A549 (cell line): ENCODE results near the gene PRSS53. TPM values are rescaled to one million over a fixed set of nuclear protein-coding genes. Genes with fewer than 3 reads are reported as not detected.

ENCODE experiments used
- ATAC-seq, 2 experiments: fragments of 200-7000 bp in 1 of 2; fragments of >200 bp in 1 of 2; cut with Nextera tagmentation in 1 of 2; cut with Tn5 transposase in 1 of 2; 3 replicates each; pipeline versions ENCODE4 v1.8.0 to v1.9.1; 2018 to 2020; ENCODE audit warnings: mild to moderate bottlenecking in 1 of 2, moderate library complexity in 1 of 2
- CTCF ChIA-PET: fragments of 300-600 bp; sonication (Branson Sonifier 250); formaldehyde crosslinking; extraction: SDS; loops from one replicate; lab custom pipeline; 2021; ENCODE audit warnings: antibody characterized with exemption, inconsistent platforms; lab: Yijun Ruan, JAX
- POLR2A ChIA-PET: fragments of 350-600 bp; formaldehyde crosslinking; extraction: SDS; loops from one replicate; lab custom pipeline; 2021; ENCODE audit warnings: antibody characterized with exemption, inconsistent platforms; lab: Yijun Ruan, JAX
- DNase-seq, 2 experiments: peaks; one replicate each; pipeline versions ENCODE4 v3.0.0 to v3.0.0-alpha.2; 2011 to 2016; ENCODE audit warnings: low read depth in 1 of 2, low spot score in 1 of 2
- FAIRE-seq: peaks from 2 replicates; lab custom pipeline; 2011; peaks lifted over from hg19 to GRCh38; lab: Jason Lieb, UNC
- H3K27ac ChIP-seq, 2 experiments: fragments of >200 bp; sonication (Bioruptor Twin); formaldehyde crosslinking; 3 replicates each; pipeline ENCODE4 v1.5.1; 2016 to 2017
- H3K4me1 ChIP-seq: fragments of >200 bp; sonication (Bioruptor Twin); formaldehyde crosslinking; 3 replicates; pipeline ENCODE4 v1.6.1; 2016
- H3K4me2 ChIP-seq: fragments of >200 bp; sonication (Bioruptor Twin); formaldehyde crosslinking; 3 replicates; pipeline ENCODE4 v1.6.1; 2016
- H3K4me3 ChIP-seq: fragments of >200 bp; sonication (Bioruptor Twin); formaldehyde crosslinking; 3 replicates; pipeline ENCODE4 v1.5.1; 2016
- H3K9me3 ChIP-seq: fragments of >200 bp; sonication (Bioruptor Twin); formaldehyde crosslinking; 3 replicates; pipeline ENCODE4 v1.6.1; 2016
- CHD4 ChIP-seq: fragments of 200-600 bp; sonication (generic); IDR thresholded peaks from 2 replicates; pipeline ENCODE4 v1.6.1; 2016; ENCODE audit warnings: antibody characterized with exemption, mild to moderate bottlenecking, borderline replicate concordance
- EHF ChIP-seq: fragments of 250-450 bp; sonication (Bioruptor Pico); IDR thresholded peaks from 2 replicates; pipeline ENCODE4 v1.5.0; 2020; ENCODE audit warnings: mild to moderate bottlenecking
- ESRRA ChIP-seq: fragments of 150-350 bp; IDR thresholded peaks from 2 replicates; pipeline ENCODE4 v1.6.1; 2014; ENCODE audit warnings: mild to moderate bottlenecking, low read length, borderline replicate concordance
- FOSL2 ChIP-seq, 2 experiments: fragments of 450-650 bp in 1 of 2; fragments of >200 bp in 1 of 2; sonication (Bioruptor Twin) in 1 of 2; formaldehyde crosslinking; IDR thresholded peaks; 2 replicates each; pipeline versions ENCODE4 v1.5.0 to v1.6.1; 2016 to 2020; ENCODE audit warnings: mild to moderate bottlenecking in 1 of 2, moderate library complexity in 1 of 2
- HDAC2 ChIP-seq: fragments of 200-600 bp; sonication (generic); IDR thresholded peaks from 2 replicates; pipeline ENCODE4 v1.6.1; 2016
- HOXA7 ChIP-seq: fragments of 250-450 bp; sonication (Bioruptor Pico); IDR thresholded peaks from 2 replicates; pipeline ENCODE4 v1.5.0; 2020; ENCODE audit warnings: mild to moderate bottlenecking, moderate library complexity
- HOXB5 ChIP-seq: fragments of 250-450 bp; sonication (Bioruptor Pico); IDR thresholded peaks from 2 replicates; pipeline ENCODE4 v1.5.0; 2020; ENCODE audit warnings: mild to moderate bottlenecking, moderate library complexity
- JUNB ChIP-seq: fragments of >200 bp; sonication (Bioruptor Twin); formaldehyde crosslinking; IDR thresholded peaks from 2 replicates; pipeline ENCODE4 v1.6.1; 2016
- MAZ ChIP-seq: fragments of 150-350 bp; IDR thresholded peaks from 2 replicates; pipeline ENCODE4 v1.6.1; 2014; ENCODE audit warnings: antibody characterized with exemption, low read depth, low read length, borderline replicate concordance
- MYC ChIP-seq: IDR thresholded peaks from 2 replicates; pipeline ENCODE4 v1.6.1; 2012; ENCODE audit warnings: mild to moderate bottlenecking, inconsistent platforms, low read length, improper control_type of control experiment, borderline replicate concordance
- NPAS2 ChIP-seq: fragments of 250-450 bp; sonication (Bioruptor Pico); IDR thresholded peaks from 2 replicates; pipeline ENCODE4 v1.8.0; 2022; ENCODE audit warnings: mild to moderate bottlenecking, moderate library complexity, borderline replicate concordance
- RNF2 ChIP-seq: fragments of 200-600 bp; sonication (generic); IDR thresholded peaks from 2 replicates; pipeline ENCODE4 v1.6.1; 2016; ENCODE audit warnings: low read depth, mild to moderate bottlenecking, antibody characterized with exemption, moderate library complexity, borderline replicate concordance
- SMC3 ChIP-seq: fragments of >200 bp; sonication (Bioruptor Twin); formaldehyde crosslinking; IDR thresholded peaks from 3 replicates; pipeline ENCODE4 v1.6.1; 2018; ENCODE audit warnings: inconsistent platforms
- TFCP2L1 ChIP-seq: fragments of 250-450 bp; sonication (Bioruptor Pico); IDR thresholded peaks from 2 replicates; pipeline ENCODE4 v1.5.0; 2021; ENCODE audit warnings: mild to moderate bottlenecking
- TP53 ChIP-seq: fragments of 250-450 bp; sonication (Bioruptor Pico); IDR thresholded peaks from 2 replicates; pipeline ENCODE4 v1.5.0; 2021; ENCODE audit warnings: mild to moderate bottlenecking, moderate library complexity
- ZFP36 ChIP-seq: fragments of 450-650 bp; IDR thresholded peaks from 2 replicates; pipeline ENCODE4 v1.6.1; 2014; ENCODE audit warnings: borderline replicate concordance; ENCODE audit not compliant: partially characterized antibody
- ZNF302 ChIP-seq: fragments of 250-450 bp; sonication (Bioruptor Pico); IDR thresholded peaks from 2 replicates; pipeline ENCODE4 v1.9.0; 2021; ENCODE audit warnings: inconsistent platforms, mild to moderate bottlenecking, moderate library complexity
- WGBS: methylation state at CpG from one replicate; pipeline ENCODE4 v1.1.6; 2017; ENCODE audit errors: missing lambda C conversion rate; 5-methylcytosine and 5-hydroxymethylcytosine counted together
- polyA plus RNA-seq, 4 experiments: library from polyadenylated mRNA; depleted of rRNA in 3 of 4; stranded (reverse); fragments of >200 nt; fragmentation: RNase III in 1 of 4; extraction: RNeasy Plus Mini Kit Qiagen cat#74134 plus additional on column Dnase treatment in 1 of 4; gene quantifications; 2 replicates in 3 of 4; 3 replicates in 1 of 4; pipeline ENCODE4 v1.2.3, GENCODE V29; 2011 to 2017
- TF ChIP-seq, protein P1 (sequence below): fragments of 450-650 bp; IDR thresholded peaks from 2 replicates; pipeline ENCODE4 v1.6.1; 2014; ENCODE audit warnings: antibody characterized with exemption
- TF ChIP-seq, protein P2 (sequence below): fragments of >200 bp; sonication (Bioruptor Twin); formaldehyde crosslinking; IDR thresholded peaks from 3 replicates; pipeline ENCODE4 v1.5.1; 2016
- TF ChIP-seq, protein P3 (sequence below): fragments of >200 bp; sonication (Bioruptor Twin); formaldehyde crosslinking; IDR thresholded peaks from 3 replicates; pipeline ENCODE4 v1.6.1; 2016
- TF ChIP-seq, protein P4 (sequence below): fragments of 200-600 bp; sonication (generic); IDR thresholded peaks from 2 replicates; pipeline ENCODE4 v1.6.1; 2016; ENCODE audit warnings: antibody characterized with exemption, mild to moderate bottlenecking, moderate library complexity

Gene PRSS53
- polyA plus RNA-seq, 2 of the 4 experiments (the other 2 are of a cell fraction) = 0.79 to 1.5 TPM

DNA sequence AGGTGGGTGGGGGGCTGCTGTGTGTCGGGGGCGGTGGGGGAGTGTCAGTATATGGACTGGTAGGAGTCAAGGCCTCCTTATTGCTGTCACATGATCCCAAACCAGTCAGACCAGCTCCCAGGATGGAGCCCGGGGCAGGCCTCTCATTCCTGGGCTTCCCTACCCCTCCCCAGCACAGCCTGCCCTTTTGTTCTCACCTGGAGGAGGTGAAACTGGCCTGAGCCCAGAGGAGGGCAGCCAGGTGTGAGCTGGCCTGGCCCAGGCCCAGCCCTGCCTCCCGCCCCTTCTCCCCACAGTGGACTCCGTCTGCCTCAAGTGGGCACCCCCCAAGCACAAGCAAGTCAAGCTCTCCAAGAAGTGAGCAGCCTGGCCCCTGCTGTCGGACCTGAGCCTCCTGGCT lies 42.2 kb upstream of the PRSS53 start:
- Histone ChIP-seq H3K4me1 (peaks cover 18% of the 10 kb centered on the region; the same call in 2 of the 3 replicates), H3K4me3 (no peak overlapping the region), H3K27ac (no peak overlapping the region), H3K4me2 (no peak overlapping the region), H3K9me3 (no peaks in the 10 kb centered on the region)
- ChIA-PET CTCF (interaction anchor here (1.4 to 2.2 kb wide), 2 partner anchors 12 to 146 kb away, joined by 3 to 16 read pairs; partner anchors contain the start of gene HSD3B7), POLR2A (interaction anchor here (1.5 to 5.3 kb wide), 2 partner anchors 11 to 13 kb away, joined by 5 to 31 read pairs; partner anchors contain the start of gene KAT8)
- FAIRE-seq (no peak), ATAC-seq (no peak), DNase-seq (no peak)
- 85% methylated on average over 4 of the region's 6 CpGs for WGBS
- TF ChIP-seq ZFP36 = no peak
- TF ChIP-seq, protein P1, sequence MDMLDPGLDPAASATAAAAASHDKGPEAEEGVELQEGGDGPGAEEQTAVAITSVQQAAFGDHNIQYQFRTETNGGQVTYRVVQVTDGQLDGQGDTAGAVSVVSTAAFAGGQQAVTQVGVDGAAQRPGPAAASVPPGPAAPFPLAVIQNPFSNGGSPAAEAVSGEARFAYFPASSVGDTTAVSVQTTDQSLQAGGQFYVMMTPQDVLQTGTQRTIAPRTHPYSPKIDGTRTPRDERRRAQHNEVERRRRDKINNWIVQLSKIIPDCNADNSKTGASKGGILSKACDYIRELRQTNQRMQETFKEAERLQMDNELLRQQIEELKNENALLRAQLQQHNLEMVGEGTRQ = no peak

DNA sequence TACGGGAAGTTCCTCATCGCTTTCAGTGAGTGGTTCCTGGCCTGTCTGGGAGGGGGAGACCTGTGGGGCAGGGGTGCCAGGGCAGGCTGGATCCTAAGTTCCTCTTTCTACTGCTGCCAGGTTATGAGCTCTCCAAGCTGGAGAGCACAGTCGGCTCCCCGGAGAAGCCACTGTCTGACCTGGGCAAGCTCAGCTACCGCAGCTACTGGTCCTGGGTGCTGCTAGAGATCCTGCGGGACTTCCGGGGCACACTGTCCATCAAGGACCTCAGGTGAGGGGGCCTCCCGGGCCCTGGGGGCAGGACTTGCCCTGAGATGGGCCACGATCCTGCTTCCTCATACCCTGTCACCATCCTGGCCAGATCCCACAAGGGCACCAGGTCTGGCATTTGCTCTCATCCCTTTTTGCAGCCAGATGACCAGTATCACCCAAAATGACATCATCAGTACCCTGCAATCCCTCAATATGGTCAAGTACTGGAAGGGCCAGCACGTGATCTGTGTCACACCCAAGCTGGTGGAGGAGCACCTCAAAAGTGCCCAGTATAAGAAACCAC lies 41.7 kb upstream of the PRSS53 start:
- CTCF ChIA-PET = interaction anchor here (1.2 to 2.2 kb wide), 2 partner anchors 10 to 12 kb away, joined by 3 to 16 read pairs; no protein-coding TSS in a partner anchor
- H3K4me1 ChIP-seq = peaks cover 14% of the 10 kb centered on the region; the same call in 2 of the 3 replicates
- no peak for TF ChIP-seq EHF
- TF ChIP-seq RNF2 = no peak
- no peak for TF ChIP-seq HOXA7 (CRISPR knock-in tag)
- TF ChIP-seq HOXB5 (CRISPR knock-in tag) = no peak
- no peak for TF ChIP-seq FOSL2 (IDR thresholded peaks at IDR 0.05)
- no peak for TF ChIP-seq FOSL2 (CRISPR knock-in tag; IDR thresholded peaks at IDR 0.05)
- TF ChIP-seq, protein P2, sequence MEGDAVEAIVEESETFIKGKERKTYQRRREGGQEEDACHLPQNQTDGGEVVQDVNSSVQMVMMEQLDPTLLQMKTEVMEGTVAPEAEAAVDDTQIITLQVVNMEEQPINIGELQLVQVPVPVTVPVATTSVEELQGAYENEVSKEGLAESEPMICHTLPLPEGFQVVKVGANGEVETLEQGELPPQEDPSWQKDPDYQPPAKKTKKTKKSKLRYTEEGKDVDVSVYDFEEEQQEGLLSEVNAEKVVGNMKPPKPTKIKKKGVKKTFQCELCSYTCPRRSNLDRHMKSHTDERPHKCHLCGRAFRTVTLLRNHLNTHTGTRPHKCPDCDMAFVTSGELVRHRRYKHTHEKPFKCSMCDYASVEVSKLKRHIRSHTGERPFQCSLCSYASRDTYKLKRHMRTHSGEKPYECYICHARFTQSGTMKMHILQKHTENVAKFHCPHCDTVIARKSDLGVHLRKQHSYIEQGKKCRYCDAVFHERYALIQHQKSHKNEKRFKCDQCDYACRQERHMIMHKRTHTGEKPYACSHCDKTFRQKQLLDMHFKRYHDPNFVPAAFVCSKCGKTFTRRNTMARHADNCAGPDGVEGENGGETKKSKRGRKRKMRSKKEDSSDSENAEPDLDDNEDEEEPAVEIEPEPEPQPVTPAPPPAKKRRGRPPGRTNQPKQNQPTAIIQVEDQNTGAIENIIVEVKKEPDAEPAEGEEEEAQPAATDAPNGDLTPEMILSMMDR = no peak
- no peak for TF ChIP-seq TP53 (CRISPR knock-in tag)
- no peak for TF ChIP-seq SMC3
- TF ChIP-seq, protein P3, sequence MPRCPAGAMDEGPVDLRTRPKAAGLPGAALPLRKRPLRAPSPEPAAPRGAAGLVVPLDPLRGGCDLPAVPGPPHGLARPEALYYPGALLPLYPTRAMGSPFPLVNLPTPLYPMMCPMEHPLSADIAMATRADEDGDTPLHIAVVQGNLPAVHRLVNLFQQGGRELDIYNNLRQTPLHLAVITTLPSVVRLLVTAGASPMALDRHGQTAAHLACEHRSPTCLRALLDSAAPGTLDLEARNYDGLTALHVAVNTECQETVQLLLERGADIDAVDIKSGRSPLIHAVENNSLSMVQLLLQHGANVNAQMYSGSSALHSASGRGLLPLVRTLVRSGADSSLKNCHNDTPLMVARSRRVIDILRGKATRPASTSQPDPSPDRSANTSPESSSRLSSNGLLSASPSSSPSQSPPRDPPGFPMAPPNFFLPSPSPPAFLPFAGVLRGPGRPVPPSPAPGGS = no peak
- no peak for TF ChIP-seq ESRRA
- TF ChIP-seq CHD4 = no peak
- TF ChIP-seq, protein P4, sequence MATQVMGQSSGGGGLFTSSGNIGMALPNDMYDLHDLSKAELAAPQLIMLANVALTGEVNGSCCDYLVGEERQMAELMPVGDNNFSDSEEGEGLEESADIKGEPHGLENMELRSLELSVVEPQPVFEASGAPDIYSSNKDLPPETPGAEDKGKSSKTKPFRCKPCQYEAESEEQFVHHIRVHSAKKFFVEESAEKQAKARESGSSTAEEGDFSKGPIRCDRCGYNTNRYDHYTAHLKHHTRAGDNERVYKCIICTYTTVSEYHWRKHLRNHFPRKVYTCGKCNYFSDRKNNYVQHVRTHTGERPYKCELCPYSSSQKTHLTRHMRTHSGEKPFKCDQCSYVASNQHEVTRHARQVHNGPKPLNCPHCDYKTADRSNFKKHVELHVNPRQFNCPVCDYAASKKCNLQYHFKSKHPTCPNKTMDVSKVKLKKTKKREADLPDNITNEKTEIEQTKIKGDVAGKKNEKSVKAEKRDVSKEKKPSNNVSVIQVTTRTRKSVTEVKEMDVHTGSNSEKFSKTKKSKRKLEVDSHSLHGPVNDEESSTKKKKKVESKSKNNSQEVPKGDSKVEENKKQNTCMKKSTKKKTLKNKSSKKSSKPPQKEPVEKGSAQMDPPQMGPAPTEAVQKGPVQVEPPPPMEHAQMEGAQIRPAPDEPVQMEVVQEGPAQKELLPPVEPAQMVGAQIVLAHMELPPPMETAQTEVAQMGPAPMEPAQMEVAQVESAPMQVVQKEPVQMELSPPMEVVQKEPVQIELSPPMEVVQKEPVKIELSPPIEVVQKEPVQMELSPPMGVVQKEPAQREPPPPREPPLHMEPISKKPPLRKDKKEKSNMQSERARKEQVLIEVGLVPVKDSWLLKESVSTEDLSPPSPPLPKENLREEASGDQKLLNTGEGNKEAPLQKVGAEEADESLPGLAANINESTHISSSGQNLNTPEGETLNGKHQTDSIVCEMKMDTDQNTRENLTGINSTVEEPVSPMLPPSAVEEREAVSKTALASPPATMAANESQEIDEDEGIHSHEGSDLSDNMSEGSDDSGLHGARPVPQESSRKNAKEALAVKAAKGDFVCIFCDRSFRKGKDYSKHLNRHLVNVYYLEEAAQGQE = no peak
- no peak for TF ChIP-seq MAZ
- no peak for TF ChIP-seq ZNF302 (CRISPR knock-in tag)
- no peak for TF ChIP-seq NPAS2 (CRISPR knock-in tag)
- TF ChIP-seq TFCP2L1 = no peak
- no peak for TF ChIP-seq JUNB
- TF ChIP-seq HDAC2 = no peak
- no peak for TF ChIP-seq MYC
- TF ChIP-seq, all 56 proteins: peak for 0
- Histone ChIP-seq H3K27ac (no peak overlapping the region), H3K9me3 (no peaks in the 10 kb centered on the region), H3K4me3 (no peak overlapping the region), H3K4me2 (no peak overlapping the region)
- no peak for FAIRE-seq
- no peak for ATAC-seq
- no peak for DNase-seq
- 86% methylated on average over 5 of the region's 10 CpGs for WGBS
- POLR2A ChIA-PET = interaction anchor here (5.3 kb wide), 1 partner anchor 13 kb away, joined by 31 read pairs; the partner anchor contains the start of gene KAT8
